Muscle layer of duodenum (tissue), 2 donors: ENCODE data around the gene CRB3.
"Not testable (repeated sequence)": the region's sequence is repeated elsewhere in the genome, so short reads cannot be mapped to it uniquely, and the experiment has no call there.

Experiments used
- H3K27ac ChIP-seq: one replicate; pipeline ENCODE4 v1.7.0; 2013; ENCODE audit warnings: mild to moderate bottlenecking, low read length
- H3K27me3 ChIP-seq: one replicate; pipeline ENCODE4 v1.7.0; 2013; ENCODE audit warnings: low read depth, mild to moderate bottlenecking, control low read depth, low read length
- H3K36me3 ChIP-seq, 2 donors: one replicate each; pipeline ENCODE4 v1.7.0; 2013; ENCODE audit warnings: low read length in 2 of 2, control low read depth in 1 of 2, mild to moderate bottlenecking in 1 of 2; ENCODE audit not compliant: insufficient read depth in 2 of 2, control insufficient read depth in 1 of 2
- H3K4me1 ChIP-seq, 2 donors: one replicate each; pipeline ENCODE4 v1.7.0; 2013; ENCODE audit warnings: low read length in 2 of 2, mild to moderate bottlenecking in 2 of 2, control low read depth in 1 of 2, moderate library complexity in 1 of 2; ENCODE audit not compliant: insufficient read depth in 2 of 2, control insufficient read depth in 1 of 2
- H3K4me3 ChIP-seq, 2 donors: one replicate each; pipeline ENCODE4 v1.7.0; 2013; ENCODE audit warnings: low read length in 2 of 2, low read depth in 1 of 2, mild to moderate bottlenecking in 1 of 2
- H3K9me3 ChIP-seq, 2 donors: one replicate each; pipeline ENCODE4 v1.7.0; 2013; ENCODE audit warnings: low read length in 2 of 2, control low read depth in 1 of 2, mild to moderate bottlenecking in 1 of 2; ENCODE audit not compliant: control insufficient read depth in 1 of 2
- donor health status: healthy.

CRB3 gene

DNA sequence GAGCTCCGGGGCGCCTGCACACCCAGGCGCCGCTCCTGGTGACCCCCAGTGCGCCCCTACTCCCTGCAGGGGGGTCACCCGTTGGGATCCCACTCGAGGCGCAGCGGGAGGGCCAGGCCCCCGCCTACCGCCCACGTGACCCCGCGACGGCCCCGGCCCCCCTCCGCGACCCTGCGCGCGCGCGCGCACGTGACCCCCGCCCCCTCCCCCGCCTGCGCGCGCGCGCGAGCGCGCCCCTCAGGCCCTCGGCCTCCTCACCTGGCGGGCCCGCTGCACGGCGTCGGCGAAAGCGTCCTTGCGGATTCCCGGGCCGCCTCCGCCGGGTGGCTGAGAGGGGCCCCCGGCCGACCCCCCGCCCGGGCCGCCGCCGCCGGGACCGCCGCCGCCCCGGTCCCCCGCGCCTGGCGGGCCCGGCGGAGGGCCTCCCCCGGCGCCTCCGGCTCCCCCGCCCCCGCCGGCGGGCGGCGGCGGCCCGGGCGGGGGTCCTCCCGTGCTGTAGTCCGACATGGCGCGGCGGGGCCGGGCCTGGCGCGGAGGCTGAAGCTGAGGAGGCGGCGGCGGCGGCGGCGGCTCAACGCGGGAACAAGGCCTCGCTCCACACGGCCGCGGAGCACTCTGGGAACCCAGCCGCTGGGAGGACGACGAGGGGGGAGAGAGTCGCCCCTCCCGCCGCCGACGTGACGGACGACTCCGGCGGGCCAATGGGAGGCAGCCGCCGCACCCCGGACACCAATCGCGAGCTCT is 39.7 kb upstream of the CRB3 start, which contains the start of gene KHSRP:
Gene KHSRP, minus strand, starts transcription at position 617 of the 744 bp plus-strand sequence. Its CDS starts 110 bp downstream, at position 507.
- no peaks in the 10 kb centered on the region for H3K27me3 ChIP-seq
- peak within 1 kb of the TSS; percentile 87 to 90 for H3K4me3 ChIP-seq
- H3K36me3 ChIP-seq, result peaks cover 8 to 25% of the 10 kb centered on the region in 2 donors
- H3K9me3 ChIP-seq, result no peaks in the 10 kb centered on the region
- H3K27ac ChIP-seq, result peak within 1 kb of the TSS; percentile 80
- H3K4me1 ChIP-seq, result peaks cover 10 to 33% of the 10 kb centered on the region in 2 donors

DNA sequence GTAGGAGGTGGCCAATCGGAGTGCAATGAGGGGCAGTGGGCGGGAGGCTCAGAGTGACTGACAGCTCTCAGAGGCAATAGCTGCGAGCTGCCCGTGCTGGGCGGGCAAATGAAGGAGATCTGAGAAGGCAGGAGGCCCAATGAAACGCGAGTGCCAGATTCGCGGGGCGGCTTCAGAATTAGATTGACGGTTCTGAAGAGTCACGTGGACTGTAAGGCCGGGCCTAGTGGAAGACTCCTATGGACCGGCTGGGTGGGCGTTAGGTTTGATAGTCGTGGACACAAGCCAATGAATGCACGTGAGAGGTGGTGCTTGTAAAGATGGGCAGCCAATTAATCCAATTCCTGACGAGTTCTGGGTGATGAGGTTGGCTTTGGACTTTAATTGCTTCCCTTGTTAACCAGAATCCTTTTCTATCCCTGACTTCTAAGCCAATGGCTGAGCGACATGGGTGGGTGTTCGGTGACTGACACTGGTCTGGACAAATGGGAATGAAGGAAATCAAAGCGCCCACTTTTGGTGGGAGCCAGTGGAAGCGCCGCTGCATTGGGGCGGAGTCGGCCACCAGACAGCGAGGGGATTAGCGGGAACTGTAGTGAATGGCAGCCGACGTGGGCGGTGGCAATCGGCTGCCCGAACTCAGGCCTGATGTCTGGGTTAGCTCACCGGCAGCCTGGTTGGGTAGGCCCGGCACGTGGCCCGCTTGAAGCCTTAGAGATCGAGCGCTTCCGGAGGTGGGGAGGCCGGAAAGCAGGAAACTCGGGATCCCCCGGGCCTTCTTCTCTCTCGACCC is 38.9 kb upstream of the CRB3 start:
- peaks cover under 1 to 17% of the 10 kb centered on the region in 2 donors for H3K36me3 ChIP-seq
- no peaks in the 10 kb centered on the region for H3K9me3 ChIP-seq
- H3K4me1 ChIP-seq, result peaks cover 10 to 33% of the 10 kb centered on the region in 2 donors
- H3K4me3 ChIP-seq, result peak overlapping the region in 1 of 2 donors; percentile 41
- peak overlapping the region; percentile 75 for H3K27ac ChIP-seq
- H3K27me3 ChIP-seq, result no peaks in the 10 kb centered on the region

DNA sequence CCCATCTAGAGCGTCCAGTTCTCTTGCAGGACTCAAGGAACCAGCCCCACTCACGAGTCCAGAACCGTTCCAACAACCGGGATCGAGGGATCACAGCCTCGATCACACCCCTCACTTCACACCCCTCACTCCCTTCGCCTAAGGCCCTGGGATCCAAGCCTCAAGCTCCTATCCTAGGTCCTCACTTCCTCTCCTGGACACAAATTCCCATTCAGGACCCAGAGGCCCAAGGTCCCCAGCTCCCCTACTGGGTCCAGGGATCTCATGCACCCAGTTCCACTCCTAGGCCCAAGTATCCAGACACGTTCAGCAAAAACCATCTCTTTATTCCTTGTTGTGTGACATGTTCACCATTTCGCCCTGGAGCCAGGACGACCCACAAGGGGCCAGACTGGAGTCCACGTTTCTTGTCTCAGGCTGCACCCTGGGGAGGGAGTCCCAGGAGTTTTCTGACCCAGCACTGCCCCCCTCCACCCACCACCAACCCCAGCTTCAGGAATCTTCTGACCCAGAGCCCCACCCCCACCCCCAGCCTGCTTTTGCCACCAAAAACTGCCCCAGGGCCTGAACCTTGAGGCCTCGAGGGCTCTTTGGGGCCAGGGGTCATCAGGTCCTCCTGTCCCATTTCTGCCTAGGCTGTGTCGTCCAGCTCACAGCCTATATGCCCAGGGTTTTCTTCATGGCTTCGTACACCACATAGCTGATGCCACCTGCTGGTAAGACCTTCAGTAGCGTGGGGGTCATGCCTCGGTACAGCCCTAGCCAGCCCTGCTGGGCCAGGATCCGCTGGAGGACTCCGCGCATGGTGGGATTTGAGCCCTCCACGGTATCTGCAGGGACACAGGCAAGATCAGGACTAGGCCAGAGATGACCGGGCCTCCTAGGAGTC is 38.1 kb upstream of the CRB3 start:
- Histone ChIP-seq H3K4me3 (peak overlapping the region in 1 of 2 donors; percentile 41), H3K4me1 (peaks cover 10 to 32% of the 10 kb centered on the region in 2 donors), H3K27ac (peak overlapping the region; percentile 75), H3K27me3 (no peaks in the 10 kb centered on the region), H3K9me3 (no peaks in the 10 kb centered on the region), H3K36me3 (peaks cover 0 to 9% of the 10 kb centered on the region in 2 donors)

DNA sequence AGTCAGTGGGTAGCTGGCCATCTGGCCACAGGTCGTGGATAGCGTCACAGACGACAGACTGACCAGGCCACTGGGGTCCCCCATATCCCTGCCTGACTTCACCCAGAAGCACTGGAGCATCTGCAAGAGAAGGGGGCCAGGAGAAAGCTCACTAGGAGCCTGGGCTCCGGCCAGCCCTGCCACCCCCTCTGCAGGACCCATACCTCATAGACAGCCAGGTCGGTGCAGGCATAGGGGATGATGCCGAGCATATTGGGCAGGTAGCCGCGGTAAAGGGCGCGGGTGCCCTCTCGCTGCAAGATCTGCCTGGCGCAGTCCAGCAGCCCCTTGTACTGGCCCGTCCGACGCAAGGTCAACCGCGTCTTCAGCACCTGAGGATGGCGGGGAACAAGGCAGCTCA is 36.9 kb upstream of the CRB3 start:
- no peaks in the 10 kb centered on the region for H3K27me3 ChIP-seq
- H3K4me1 ChIP-seq, result peaks cover 10 to 21% of the 10 kb centered on the region in 2 donors
- H3K4me3 ChIP-seq, result no peak overlapping the region
- no peaks in the 10 kb centered on the region for H3K36me3 ChIP-seq
- H3K27ac ChIP-seq, result no peak overlapping the region
- H3K9me3 ChIP-seq, result no peaks in the 10 kb centered on the region

DNA sequence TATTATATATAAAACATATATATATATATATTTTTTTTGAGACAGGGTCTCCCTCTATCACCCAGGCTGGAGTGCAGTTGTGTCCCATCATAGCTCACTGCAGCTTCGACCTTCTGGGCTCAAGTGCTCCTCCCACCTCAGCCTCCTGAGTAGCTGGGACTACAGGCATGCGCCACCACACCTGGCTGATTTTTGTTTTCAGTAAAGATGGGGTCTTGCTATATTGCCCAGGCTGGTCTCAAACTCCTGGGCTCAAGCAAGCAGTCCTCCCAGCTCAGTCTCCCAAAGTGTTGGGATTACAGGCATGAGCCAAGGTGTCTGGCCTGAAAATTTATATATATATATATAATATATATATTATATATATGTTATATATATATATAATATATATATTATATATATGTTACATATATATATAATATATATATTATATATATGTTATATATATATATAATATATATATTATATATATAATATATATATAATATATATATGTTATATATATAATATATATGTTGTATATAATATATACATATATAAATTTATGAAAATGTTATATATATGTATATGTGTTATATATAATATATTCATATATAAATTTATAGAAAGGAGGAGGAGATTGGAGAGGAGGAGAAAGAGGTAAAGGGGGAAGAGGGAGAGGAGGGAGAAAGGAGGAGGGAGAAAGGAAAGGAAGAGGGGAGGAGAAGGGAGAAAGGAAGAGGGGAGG is 35.2 kb upstream of the CRB3 start:
- not testable (repeated sequence) for H3K4me3 ChIP-seq, H3K27me3 ChIP-seq, H3K4me1 ChIP-seq, H3K9me3 ChIP-seq, H3K36me3 ChIP-seq, H3K27ac ChIP-seq

DNA sequence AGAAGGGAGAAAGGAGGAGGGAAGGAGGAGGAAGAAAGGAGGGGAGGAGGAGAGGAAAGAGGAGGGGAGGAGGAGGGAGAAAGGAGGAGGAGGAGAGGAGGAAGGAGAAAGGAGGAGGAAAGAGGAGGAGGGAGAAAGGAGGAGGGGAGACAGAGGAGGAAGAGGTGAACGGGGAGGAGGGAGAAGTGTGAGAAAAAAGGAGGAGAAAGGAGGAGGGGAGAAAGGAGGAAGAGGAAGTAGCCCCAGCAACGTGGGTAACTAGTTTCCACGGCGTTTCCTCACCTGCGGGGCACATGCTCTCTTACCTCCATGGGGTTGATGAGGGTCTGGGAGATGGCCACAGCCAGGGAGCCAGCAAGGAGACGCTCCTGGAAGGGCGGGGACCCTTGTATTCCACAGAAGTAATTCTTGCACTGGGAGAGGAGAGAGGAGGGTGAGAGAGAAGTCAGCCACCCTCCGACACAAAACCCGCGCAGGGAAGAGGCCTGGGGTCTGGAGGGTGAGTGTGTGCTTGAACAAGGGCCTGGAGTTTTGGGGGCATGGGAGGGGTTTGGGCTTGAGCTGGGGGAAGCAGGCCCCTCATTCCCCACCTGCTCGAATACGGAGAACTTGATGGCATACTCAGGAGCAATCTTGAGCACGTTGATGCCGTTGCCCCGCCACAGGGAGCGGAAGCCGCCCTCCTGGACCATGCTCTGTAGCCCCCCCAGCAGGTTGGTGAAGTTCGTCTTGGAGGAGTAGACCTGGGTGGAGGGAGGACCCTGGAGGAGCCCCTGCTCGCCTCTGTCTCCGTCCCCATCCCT is 34.5 kb upstream of the CRB3 start:
- Histone ChIP-seq H3K4me1 (no peaks in the 10 kb centered on the region), H3K36me3 (no peaks in the 10 kb centered on the region), H3K27me3 (no peaks in the 10 kb centered on the region), H3K9me3 (no peaks in the 10 kb centered on the region), H3K4me3 (no peak overlapping the region), H3K27ac (no peak overlapping the region)

DNA sequence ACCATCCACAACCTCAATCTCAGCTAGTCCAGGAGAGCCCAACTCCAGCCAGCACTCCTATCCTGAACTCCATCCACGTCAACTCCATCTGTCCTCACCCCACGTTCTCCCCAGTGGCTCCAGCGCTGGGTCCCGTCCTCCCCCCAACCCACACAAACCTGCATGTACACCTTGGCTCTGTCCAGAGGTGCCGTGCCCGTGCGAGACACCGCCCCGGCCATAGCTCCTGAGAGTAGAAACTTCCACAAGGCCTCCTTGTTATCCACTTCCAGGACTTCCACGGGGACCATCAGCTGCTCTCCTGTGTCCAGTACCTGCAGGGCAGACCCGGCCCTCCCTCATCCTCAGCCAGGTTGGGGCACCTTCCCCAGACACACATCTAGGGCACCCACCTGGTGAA is 32.2 kb upstream of the CRB3 start:
- H3K9me3 ChIP-seq, result no peaks in the 10 kb centered on the region
- no peaks in the 10 kb centered on the region for H3K27me3 ChIP-seq
- no peaks in the 10 kb centered on the region for H3K36me3 ChIP-seq
- H3K4me1 ChIP-seq, result no peaks in the 10 kb centered on the region
- H3K27ac ChIP-seq, result no peak overlapping the region
- no peak overlapping the region for H3K4me3 ChIP-seq

DNA sequence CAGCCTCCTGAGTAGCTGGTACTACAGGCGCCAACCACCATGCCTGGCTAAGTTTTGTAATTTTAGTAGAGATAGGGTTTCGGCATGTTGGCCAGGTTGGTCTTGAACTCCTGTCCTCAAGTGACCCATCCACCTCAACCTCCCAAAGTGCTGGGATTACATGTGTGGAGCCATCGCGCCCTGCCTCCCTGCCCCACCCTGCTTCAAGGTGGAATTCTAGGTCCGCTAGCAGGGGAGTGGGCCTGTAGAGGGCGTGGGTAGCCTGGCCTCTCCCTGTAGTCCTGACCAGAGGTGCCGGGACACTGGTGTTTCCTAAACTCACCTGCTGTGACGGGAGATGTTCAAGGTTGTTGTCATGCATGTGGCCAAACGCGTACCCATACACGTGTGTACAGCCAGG is 30.9 kb upstream of the CRB3 start:
- H3K27ac ChIP-seq, result no peak overlapping the region
- H3K27me3 ChIP-seq, result no peaks in the 10 kb centered on the region
- H3K4me3 ChIP-seq, result no peak overlapping the region
- no peaks in the 10 kb centered on the region for H3K36me3 ChIP-seq
- H3K9me3 ChIP-seq, result no peaks in the 10 kb centered on the region
- no peaks in the 10 kb centered on the region for H3K4me1 ChIP-seq

DNA sequence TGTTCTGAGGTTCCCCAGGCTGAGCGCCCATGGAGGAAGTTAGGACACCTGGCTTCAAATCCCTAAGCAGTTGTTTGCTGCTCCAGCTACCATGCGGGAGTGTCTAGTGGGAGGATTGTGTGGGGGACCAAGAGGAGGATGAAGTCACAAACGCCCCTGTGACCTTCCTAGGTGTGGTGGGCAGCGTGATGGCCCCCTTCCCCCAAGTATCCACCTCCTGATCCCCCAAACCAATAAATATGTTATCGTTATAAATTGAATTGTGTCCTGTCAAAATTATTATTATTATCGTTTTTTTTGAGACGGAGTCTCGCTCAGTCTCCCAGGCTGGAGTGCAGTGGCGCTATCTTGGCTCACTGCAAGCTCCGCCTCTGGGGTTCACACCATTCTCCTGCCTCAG is 30.4 kb upstream of the CRB3 start, which contains the start of gene SLC25A41:
Gene SLC25A41, minus strand, starts transcription at position 101 of the 400 bp plus-strand sequence. Its CDS starts 70 bp downstream, at position 31.
- H3K4me3 ChIP-seq, result no peak within 1 kb of the TSS

DNA sequence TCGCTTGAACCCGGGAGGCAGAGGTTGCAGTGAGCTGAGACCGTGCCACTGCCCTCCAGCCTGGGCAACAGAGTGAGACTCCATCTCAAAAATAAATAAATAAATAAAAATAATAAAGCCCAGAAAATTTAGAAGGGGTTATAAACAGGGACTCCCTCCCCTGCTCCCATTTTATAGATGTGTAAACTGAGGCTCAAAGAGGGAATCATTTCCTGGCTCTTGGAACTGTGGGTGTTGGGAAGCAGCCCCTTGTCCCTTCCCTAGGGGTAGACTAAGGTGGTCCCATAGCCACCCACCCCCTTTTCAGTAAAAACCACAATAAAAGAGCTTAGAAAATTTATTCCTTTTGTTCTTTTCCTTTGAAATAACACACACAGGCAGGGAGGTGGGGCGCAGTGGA is 24.3 kb upstream of the CRB3 start:
- Histone ChIP-seq H3K9me3 (no peaks in the 10 kb centered on the region), H3K27me3 (no peaks in the 10 kb centered on the region), H3K4me1 (no peaks in the 10 kb centered on the region), H3K36me3 (peaks cover 0 to 11% of the 10 kb centered on the region in 2 donors), H3K4me3 (no peak overlapping the region), H3K27ac (no peak overlapping the region)

More for the DNA sequence above, 30.4 kb upstream of the CRB3 start, which contains the start of gene SLC25A41:
- Histone ChIP-seq H3K36me3 (no peaks in the 10 kb centered on the region), H3K27ac (no peak within 1 kb of the TSS), H3K9me3 (no peaks in the 10 kb centered on the region), H3K27me3 (no peaks in the 10 kb centered on the region), H3K4me1 (no peaks in the 10 kb centered on the region)
